ENCODE measurements around the gene NUP42. TPM values are rescaled to one million over a fixed set of nuclear protein-coding genes. Genes with fewer than 3 reads are reported as not detected.
"Not testable (repeated sequence)": the region's sequence is repeated elsewhere in the genome, so short reads cannot be mapped to it uniquely, and the experiment has no call there.

The NUP42 gene
- total RNA-seq, 1 donor from 2014 or later, result 47.3 TPM

- H3K27me3 Mint-ChIP-seq, result no peaks in the 10 kb centered on the region
- TF ChIP-seq CTCF (IDR thresholded peaks at IDR 0.05; ENCODE audit: unreplicated experiment), result no peak
- H3K9me3 Mint-ChIP-seq (ENCODE audit: low read depth), result no peaks in the 10 kb centered on the region
- DNase-seq (ENCODE audit: low spot score, unreplicated experiment), result no peak
- no peak overlapping the region for H3K27ac Mint-ChIP-seq
- peaks cover 15% of the 10 kb centered on the region for H3K36me3 Mint-ChIP-seq (ENCODE audit: insufficient read depth)
- peaks cover 12% of the 10 kb centered on the region for H3K4me1 Mint-ChIP-seq (ENCODE audit: low read depth)
- H3K4me3 Mint-ChIP-seq (ENCODE audit: low read depth), result no peak overlapping the region
Measured at GRCh38 chr7:23185980-23186379, 4.1 kb downstream of the NUP42 start.

DNA sequence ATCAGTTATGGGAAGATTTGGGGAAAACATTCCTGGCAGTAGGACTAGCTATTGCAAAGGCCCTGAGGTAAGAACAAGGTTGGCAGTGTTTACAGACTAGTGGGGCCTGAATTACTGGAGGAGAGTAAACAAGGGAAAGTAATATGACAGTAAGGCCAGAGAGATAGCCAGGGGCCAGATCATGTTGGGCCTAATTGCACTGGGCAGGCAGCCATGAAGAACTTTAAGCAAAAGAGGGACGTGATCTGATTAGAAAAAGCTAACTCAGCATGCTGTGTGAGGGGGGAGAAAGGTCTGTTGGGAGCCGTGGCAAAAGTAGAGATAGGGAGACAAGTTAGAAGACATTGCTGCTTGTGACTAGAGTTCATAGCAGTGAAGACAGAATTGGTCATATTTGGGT, 9.2 kb downstream of the NUP42 start:
- Mint-ChIP-seq H3K36me3 (ENCODE audit: insufficient read depth) (peaks cover 29% of the 10 kb centered on the region), H3K4me3 (ENCODE audit: low read depth) (no peak overlapping the region), H3K27me3 (no peaks in the 10 kb centered on the region), H3K9me3 (ENCODE audit: low read depth) (no peaks in the 10 kb centered on the region), H3K4me1 (ENCODE audit: low read depth) (no peaks in the 10 kb centered on the region), H3K27ac (no peak overlapping the region)
- TF ChIP-seq CTCF (IDR thresholded peaks at IDR 0.05; ENCODE audit: unreplicated experiment), result no peak
- DNase-seq (ENCODE audit: low spot score, unreplicated experiment), result no peak

DNA sequence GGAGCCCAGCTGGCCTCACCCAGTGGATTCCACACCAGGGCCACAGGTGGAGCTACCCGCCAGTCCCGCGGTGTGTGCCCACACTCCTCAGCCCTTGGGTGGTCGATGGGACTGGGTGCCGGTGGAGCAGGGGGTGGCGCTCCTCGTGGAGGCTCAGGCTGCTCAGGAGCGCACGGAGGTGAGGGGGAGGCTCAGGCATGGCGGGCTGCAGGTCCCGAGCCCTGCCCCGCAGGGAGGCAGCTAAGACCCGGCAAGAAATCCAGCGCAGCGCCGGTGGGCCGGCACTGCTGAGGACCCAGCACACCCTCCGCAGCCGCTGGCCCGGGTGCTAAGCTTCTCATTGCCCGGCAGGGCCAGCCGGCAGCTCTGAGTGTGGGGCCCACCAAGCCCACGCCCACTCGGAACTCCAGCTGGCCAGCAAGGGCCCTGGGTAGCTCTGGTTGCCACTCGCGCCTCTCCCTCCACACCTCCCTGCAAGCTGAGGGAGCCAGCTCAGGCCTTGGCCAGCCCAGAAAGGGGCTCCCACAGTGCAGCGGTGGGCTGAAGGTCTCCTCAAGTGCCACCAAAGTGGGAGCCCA, 11.9 kb downstream of the NUP42 start:
- H3K36me3 Mint-ChIP-seq (ENCODE audit: insufficient read depth), result peaks cover 36% of the 10 kb centered on the region
- H3K27ac Mint-ChIP-seq; H3K4me1 Mint-ChIP-seq (ENCODE audit: low read depth); H3K27me3 Mint-ChIP-seq; H3K4me3 Mint-ChIP-seq (ENCODE audit: low read depth); DNase-seq (ENCODE audit: low spot score, unreplicated experiment); H3K9me3 Mint-ChIP-seq (ENCODE audit: low read depth): not testable (repeated sequence)

DNA sequence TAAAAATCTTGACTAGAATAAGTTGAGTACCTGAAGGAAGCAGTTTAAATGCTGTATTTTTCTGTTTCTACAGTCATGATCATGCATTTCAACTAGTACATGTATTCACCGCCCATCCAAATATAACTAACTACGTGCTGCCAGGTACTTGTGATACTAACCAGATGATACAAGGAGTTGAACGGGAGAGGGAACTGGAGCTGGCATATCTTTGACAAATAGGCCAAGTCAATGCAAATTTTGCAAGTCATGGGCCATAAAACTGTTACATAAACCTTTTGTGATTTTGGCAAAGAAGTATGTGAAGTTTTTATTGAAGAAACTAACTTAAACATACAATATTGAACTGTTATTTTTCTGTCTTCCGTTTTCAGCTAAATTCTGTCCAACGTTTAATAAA, 14.5 kb downstream of the NUP42 start:
- Mint-ChIP-seq H3K9me3 (ENCODE audit: low read depth) (no peaks in the 10 kb centered on the region), H3K4me3 (ENCODE audit: low read depth) (no peak overlapping the region), H3K4me1 (ENCODE audit: low read depth) (no peaks in the 10 kb centered on the region), H3K36me3 (ENCODE audit: insufficient read depth) (peaks cover 26% of the 10 kb centered on the region), H3K27me3 (no peaks in the 10 kb centered on the region), H3K27ac (no peak overlapping the region)
- no peak for TF ChIP-seq CTCF (IDR thresholded peaks at IDR 0.05; ENCODE audit: unreplicated experiment)
- DNase-seq (ENCODE audit: low spot score, unreplicated experiment), result no peak

GRCh38 chr7:23197745-23198144, 15.9 kb downstream of the NUP42 start:
- not testable (repeated sequence) for DNase-seq (ENCODE audit: low spot score, unreplicated experiment); H3K27me3 Mint-ChIP-seq; H3K4me1 Mint-ChIP-seq (ENCODE audit: low read depth); H3K27ac Mint-ChIP-seq; H3K4me3 Mint-ChIP-seq (ENCODE audit: low read depth); H3K9me3 Mint-ChIP-seq (ENCODE audit: low read depth)
- peaks cover 21% of the 10 kb centered on the region for H3K36me3 Mint-ChIP-seq (ENCODE audit: insufficient read depth)

- no peak for TF ChIP-seq CTCF (IDR thresholded peaks at IDR 0.05; ENCODE audit: unreplicated experiment)
- Mint-ChIP-seq H3K27me3 (no peaks in the 10 kb centered on the region), H3K9me3 (ENCODE audit: low read depth) (no peaks in the 10 kb centered on the region), H3K4me1 (ENCODE audit: low read depth) (no peaks in the 10 kb centered on the region), H3K36me3 (ENCODE audit: insufficient read depth) (peaks cover 20% of the 10 kb centered on the region), H3K27ac (no peak overlapping the region), H3K4me3 (ENCODE audit: low read depth) (no peak overlapping the region)
- DNase-seq (ENCODE audit: low spot score, unreplicated experiment), result no peak
Measured at GRCh38 chr7:23200331-23200730, 18.5 kb downstream of the NUP42 start.
